ENCODE data around the gene ACOXL.

ACOXL gene

GRCh38 chr2:110755491-110756078 lies 23.2 kb downstream of the ACOXL start:
- DNase-seq (ENCODE audit: low read depth): no peak

GRCh38 chr2:110759411-110759810 lies 27.0 kb downstream of the ACOXL start:
- no peak for DNase-seq (ENCODE audit: low read depth)

- no peak for DNase-seq (ENCODE audit: low read depth)
These were observed 32.6 kb downstream of the ACOXL start for GRCh38 chr2:110764931-110765330.

DNA sequence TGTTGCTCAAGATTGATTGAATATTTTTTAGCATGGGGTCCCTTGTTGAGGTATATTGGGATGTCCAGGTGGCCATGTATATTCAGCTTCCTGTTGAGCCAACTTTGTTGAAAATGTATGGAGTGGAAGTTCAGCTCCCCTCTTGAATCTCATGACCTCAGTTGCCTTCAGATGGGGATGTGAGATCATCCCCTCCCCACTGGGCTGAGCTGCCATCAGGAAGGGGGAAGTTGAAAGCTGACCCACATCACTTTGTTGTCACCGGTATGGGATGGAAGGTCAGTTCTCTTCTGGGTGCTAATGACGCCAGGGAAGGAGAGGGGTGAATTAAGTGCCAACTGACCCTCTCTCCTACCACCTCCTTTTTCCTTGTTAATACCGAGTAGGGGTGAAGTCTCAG lies 33.9 kb downstream of the ACOXL start:
- no peak for DNase-seq (ENCODE audit: low read depth)

DNA sequence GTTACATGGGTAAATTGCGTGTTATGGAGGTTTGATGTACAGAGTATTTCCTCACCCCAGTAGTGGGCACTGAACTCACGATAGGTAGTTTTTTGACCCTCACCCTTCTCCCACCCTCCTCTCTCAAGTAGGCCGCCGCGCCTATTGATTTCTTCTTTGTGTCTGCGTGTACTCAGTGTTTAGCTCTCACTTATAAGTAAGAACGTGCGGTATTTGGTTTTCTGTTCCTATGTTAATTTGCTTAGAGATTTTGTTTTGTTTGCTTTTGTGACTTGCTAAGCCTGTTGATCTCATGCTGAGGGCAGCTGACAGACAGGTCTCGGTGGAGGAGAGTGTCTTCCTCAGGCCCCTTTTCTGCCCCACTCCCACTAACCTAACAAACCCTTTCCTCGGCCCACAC lies 36.2 kb downstream of the ACOXL start:
- DNase-seq (ENCODE audit: low read depth): no peak

- DNase-seq (ENCODE audit: low read depth): no peak
These were observed 38.1 kb downstream of the ACOXL start for GRCh38 chr2:110770404-110770958.

GRCh38 chr2:110770959-110771431 lies 38.6 kb downstream of the ACOXL start:
- DNase-seq (ENCODE audit: low read depth): no peak

- DNase-seq (ENCODE audit: low read depth): no peak
These were observed 39.4 kb downstream of the ACOXL start for GRCh38 chr2:110771547-110772382.

DNA sequence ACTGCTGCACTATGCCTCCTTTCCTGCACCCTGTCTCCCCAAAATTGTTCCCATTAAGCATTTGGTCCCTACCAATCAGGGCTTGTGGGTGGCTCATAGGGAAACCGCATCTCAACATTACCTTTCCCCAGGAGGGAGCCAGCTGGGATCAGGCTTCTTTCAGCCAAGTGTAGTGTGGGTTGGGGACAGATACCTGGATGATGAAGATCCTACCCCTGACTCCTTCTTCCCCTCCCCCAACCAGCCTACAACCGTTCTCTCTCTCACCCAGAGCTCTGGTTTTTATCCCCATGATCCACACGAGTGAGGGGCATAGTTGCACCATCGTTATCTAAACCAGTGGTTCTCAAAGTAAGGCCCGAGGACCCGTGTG lies 40.0 kb downstream of the ACOXL start:
- DNase-seq (ENCODE audit: low read depth): no peak

DNA sequence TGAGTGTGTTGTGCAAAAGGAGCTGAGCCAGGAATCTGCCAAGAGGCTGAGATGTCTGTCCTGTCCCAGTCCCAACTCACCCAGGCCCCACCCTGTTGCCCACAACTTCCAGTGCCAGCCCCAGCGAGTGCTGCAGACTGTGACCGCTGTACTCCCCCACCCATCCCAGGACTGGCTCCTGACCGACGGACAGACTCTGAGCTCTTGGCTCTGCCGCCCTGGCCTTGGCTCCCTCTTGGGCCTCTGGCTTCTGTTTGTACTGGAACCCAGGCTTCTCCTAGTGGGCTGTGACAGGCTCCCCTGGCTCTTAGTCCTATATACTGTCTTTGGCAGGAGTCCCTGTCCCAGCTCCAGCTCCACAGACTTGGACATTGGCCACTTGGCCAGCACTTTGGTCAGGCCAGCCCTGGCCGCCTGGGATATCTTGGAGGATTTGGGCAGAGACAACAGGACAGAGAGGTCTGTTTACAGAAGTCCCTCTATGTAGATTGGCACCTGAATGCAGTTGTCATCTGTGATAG lies 41.1 kb downstream of the ACOXL start:
- no peak for DNase-seq (ENCODE audit: low read depth)

GRCh38 chr2:110774701-110775100 lies 42.3 kb downstream of the ACOXL start:
- DNase-seq (ENCODE audit: low read depth): no peak

DNA sequence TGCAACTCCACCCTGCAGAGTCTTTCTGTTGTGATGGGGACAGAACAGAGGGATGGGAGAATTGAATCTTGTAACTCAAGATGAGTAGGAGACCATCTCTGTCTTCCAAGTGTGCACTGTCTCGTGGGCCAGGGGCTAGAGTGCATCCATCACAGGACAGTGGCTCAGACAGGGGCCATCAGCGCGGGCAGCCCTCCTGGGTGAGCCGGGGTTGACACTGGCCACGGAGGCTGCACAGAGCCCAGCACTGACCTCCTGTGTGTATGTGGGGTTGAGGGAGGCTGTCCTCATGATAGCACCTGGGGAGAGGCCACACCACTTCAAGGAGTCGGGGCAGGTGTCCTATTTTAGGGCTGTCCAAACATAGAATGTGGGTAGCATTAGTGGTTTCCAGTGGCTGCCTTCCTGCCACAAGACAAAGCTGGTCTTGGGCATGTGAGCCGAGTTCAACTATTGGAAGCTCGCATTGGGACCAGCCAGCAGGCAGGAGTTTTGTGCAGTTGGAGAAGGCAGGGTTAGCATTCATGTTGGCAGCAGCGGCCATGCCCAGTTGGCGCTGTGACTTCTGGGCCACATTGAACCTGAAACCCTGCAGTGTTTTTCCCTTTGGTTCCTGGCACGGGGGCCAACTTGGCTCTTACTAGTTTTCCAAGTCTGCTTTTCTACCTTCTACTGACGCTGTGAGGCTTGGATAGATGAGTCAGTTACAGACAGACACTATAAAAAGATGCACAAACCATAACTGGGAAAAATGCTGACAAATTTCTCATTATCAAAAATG lies 45.3 kb downstream of the ACOXL start:
- no peak for DNase-seq (ENCODE audit: low read depth)

GRCh38 chr2:110780461-110780860 lies 48.1 kb downstream of the ACOXL start:
- DNase-seq (ENCODE audit: low read depth): no peak

GRCh38 chr2:110783196-110783873 lies 51.0 kb downstream of the ACOXL start:
- no peak for DNase-seq (ENCODE audit: low read depth)

- DNase-seq (ENCODE audit: low read depth): no peak
These were observed 51.8 kb downstream of the ACOXL start for GRCh38 chr2:110784047-110784631.

GRCh38 chr2:110785439-110785838 lies 53.1 kb downstream of the ACOXL start:
- no peak for DNase-seq (ENCODE audit: low read depth)

DNA sequence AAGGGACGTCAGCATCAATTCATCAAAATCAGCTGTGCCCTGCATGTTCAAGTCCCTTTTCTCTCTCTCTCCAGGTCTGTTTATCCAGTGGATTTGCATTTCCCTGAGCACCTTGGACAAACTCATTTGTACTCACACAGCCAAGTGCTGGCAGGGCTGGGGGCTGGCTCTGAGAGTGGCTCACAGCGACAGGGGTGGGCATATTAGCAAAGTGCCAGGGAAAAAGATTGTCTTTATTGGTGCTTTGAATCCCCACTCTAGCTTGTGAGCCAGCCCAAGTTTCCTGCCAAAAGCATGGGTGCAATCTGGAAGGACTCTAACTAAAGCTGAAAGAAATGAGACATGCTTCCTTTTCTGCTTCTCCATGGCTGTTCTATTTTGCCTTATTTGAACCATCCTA lies 56.6 kb downstream of the ACOXL start:
- DNase-seq (ENCODE audit: low read depth): no peak

DNA sequence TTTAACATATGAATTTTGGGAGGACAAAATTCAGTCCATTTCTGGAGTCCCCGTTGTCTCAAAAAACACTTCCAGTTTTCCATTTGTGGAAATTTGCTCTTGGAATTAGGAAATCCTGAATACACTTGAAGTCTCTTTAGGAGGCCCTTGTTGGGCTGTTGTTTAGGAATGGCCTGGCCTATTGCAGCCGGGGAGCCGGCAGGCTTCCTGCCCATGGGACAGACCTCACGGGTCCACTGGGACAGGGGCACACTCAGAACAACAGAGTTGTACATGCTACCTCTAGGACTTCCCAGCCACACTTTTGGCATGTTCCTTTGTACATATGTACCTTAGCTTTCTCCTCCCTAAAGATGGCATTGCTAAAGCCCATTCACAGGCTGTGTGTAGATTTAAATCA lies 57.3 kb downstream of the ACOXL start:
- DNase-seq (ENCODE audit: low read depth): no peak

- DNase-seq (ENCODE audit: low read depth): no peak
These were observed 58.5 kb downstream of the ACOXL start for GRCh38 chr2:110790907-110791306.

DNA sequence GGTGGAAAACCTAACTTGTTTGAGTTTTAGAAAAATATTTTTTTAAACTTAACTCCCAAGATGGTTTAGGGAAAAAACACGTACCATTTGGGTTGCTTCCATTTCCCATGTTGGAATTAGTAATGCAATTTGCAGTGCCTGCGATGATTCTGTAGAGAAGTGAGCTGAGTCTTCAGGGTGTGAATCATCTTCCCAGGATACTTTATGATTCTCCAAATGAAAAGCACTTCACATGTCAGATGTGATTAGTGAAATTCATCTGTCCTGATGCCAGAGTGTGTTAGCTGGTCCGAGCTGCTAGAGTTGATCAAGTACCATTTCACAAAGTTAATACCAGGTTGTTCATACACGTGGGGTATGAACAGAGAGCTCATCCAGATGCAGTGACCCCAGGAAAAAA lies 59.1 kb downstream of the ACOXL start:
- no peak for DNase-seq (ENCODE audit: low read depth)

- no peak for DNase-seq (ENCODE audit: low read depth)
These were observed 60.7 kb downstream of the ACOXL start for GRCh38 chr2:110793034-110793433.
